IPS-18c (cell line): ENCODE data around the gene BPIFB4.

Source experiments
- H3K4me3 ChIP-seq: 2 replicates; pipeline ENCODE4 v1.7.0; 2013; ENCODE audit warnings: low read depth, mild to moderate bottlenecking, low read length, moderate library complexity; ENCODE audit not compliant: insufficient read depth
- H3K9me3 ChIP-seq: one replicate; pipeline ENCODE4 v1.6.1; 2013; ENCODE audit warnings: mild to moderate bottlenecking, low read length, moderate library complexity; ENCODE audit not compliant: control insufficient read depth, insufficient read depth

The BPIFB4 gene

GRCh38 chr20:33125983-33126382, 46.5 kb downstream of the BPIFB4 start:
- H3K4me3 ChIP-seq, result no peak overlapping the region

DNA sequence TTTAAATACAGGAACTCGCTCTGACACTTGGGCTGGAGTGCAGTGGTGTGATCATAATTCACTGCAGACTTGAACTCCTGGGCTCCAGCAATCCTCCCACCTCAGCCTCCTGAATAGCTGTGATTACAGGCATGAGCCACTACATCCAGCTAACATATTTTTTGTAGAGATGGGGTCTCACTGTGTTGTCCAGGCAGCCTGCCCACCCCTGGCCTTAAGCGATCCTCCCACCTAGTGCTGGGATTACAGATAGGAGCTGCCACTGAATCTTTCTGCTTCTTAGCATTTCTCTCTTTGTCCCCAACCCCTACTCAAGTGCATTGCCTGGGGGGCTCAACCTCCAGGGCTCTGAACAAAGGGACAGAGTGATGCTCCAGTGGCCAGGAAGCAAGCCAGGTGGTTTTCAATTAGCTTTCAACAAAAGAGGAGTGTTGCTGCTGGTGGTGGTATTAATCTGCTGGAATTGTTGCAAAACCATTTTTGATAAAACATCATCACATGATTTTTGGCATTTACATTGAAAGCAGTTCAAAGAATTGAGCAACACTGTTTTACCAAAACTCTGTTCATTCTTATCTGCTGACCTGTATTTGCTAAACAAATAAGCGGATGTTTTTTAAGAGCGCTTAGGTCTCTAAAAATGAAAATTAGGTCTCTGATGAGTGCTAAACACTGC, 48.1 kb downstream of the BPIFB4 start:
- no peaks in the 10 kb centered on the region for H3K9me3 ChIP-seq
- no peak overlapping the region for H3K4me3 ChIP-seq

More at GRCh38 chr20:33125983-33126382, 46.5 kb downstream of the BPIFB4 start:
- H3K9me3 ChIP-seq, result no peaks in the 10 kb centered on the region

GRCh38 chr20:33130568-33131061, 51.2 kb downstream of the BPIFB4 start:
- Histone ChIP-seq H3K4me3 (no peak overlapping the region), H3K9me3 (no peaks in the 10 kb centered on the region)

GRCh38 chr20:33131949-33132473, 52.6 kb downstream of the BPIFB4 start:
- Histone ChIP-seq H3K4me3 (no peak overlapping the region), H3K9me3 (no peaks in the 10 kb centered on the region)

DNA sequence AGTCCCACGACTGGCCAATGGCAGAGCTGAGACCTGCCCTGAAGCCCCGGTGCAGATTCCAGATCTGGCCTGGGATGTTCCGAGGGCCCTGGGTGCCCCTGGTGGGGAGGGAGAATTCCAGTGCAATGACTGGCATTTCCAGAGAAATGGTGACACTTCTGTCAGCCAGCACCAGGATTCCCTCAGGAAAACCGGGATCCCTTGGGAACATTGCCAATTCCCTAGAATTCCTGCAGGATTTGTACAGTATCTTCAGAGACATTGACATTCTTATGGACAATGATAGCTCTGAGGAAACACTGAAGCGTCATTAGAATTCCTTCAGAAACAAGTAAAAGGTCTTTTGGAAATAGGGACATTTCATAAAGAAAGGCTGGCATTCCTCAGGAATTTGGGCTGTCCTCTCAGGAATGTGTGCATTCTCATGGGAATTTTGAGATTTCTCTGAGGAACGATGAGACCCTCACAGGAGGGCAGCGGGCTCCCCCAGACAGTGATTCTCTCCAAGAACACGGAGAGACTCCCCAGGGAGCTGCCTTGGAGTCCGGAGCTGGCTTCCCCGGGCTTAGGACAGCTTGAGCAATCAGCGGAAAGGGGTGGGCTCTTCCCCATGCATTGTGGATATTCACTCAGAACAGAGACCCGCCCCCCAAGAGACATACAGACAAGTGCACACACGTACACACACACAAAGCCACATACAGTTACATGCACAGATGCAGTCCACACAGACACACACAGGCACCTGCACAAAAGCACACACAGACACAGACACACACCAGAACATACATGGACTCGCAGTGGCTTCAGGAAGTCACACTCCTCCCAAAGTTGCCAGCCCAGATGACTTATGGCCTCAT, 53.3 kb downstream of the BPIFB4 start:
- no peaks in the 10 kb centered on the region for H3K9me3 ChIP-seq

GRCh38 chr20:33133373-33133941, 54.0 kb downstream of the BPIFB4 start:
- Histone ChIP-seq H3K4me3 (no peak overlapping the region), H3K9me3 (no peaks in the 10 kb centered on the region)

More for the DNA sequence above, 53.3 kb downstream of the BPIFB4 start:
- H3K4me3 ChIP-seq, result no peak overlapping the region

GRCh38 chr20:33137195-33137594, 57.8 kb downstream of the BPIFB4 start:
- H3K9me3 ChIP-seq, result no peaks in the 10 kb centered on the region
- H3K4me3 ChIP-seq, result no peak overlapping the region

DNA sequence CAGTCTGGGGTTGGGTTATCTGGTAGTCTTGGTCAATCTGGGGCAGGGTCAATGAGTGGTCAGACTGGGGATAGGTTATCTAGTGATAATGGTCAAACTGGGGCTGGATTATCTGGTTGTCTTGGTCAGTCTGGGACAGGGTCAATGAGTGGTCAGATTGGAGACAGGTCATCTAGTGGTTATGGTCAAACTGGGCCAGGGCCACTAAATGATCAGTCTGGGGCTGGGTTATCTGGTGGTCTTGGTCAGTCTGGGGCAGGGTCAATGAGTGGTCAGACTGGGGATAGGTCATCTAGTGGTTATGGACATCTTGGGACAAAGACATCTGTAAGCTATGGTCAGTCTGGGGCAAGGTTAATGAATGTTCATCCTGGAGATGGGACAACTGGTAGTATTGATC, 60.0 kb downstream of the BPIFB4 start:
- H3K9me3 ChIP-seq, result no peaks in the 10 kb centered on the region
- H3K4me3 ChIP-seq, result no peak overlapping the region

DNA sequence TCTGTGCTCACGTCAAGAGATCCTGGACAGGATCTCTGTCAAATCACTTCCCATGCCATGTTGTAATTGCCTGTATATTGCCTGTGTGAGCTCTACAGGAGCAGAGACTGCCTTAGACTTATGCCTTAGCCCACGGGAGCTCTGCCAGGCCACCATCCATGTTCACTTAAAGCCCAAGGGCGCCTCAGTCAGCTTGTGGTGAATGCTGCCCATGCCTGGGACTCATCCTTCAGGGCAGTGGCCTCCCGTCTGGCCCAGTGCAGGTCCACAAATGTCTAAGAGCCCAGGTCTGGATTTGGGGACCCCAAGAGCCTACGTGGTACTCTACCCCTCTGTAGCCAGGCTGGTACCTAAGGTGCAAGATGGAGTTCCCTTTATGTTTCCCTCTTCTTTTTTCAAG, 66.1 kb downstream of the BPIFB4 start:
- no peaks in the 10 kb centered on the region for H3K9me3 ChIP-seq
- H3K4me3 ChIP-seq, result no peak overlapping the region

- Histone ChIP-seq H3K4me3 (no peak overlapping the region), H3K9me3 (no peaks in the 10 kb centered on the region)
Observed at GRCh38 chr20:33147299-33147698, 67.9 kb downstream of the BPIFB4 start.

DNA sequence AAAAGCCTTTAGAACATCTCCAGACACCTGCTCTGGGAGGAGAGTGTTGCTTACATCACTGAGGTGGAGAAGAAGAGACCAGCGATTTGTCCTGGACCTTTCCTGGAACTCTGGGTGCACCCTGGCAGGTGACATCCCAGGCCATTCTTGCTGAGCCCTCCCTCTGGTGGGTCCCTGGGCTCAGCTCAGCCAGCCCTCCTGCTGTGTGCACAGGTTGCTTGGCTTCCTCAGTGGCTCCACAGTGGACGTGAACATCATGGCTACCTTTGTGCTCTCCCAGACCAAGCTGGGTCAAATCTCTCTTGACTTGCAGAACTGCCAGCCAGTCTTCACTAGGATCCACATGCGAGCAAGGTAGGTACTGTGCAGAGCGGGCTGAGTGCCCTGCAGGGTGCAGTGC, 68.6 kb downstream of the BPIFB4 start:
- Histone ChIP-seq H3K4me3 (no peak overlapping the region), H3K9me3 (no peaks in the 10 kb centered on the region)

- no peak overlapping the region for H3K4me3 ChIP-seq
- no peaks in the 10 kb centered on the region for H3K9me3 ChIP-seq
Observed at GRCh38 chr20:33154252-33154651, 74.8 kb downstream of the BPIFB4 start.

- Histone ChIP-seq H3K9me3 (no peaks in the 10 kb centered on the region), H3K4me3 (no peak overlapping the region)
Observed at GRCh38 chr20:33158637-33159385, 79.4 kb downstream of the BPIFB4 start.

DNA sequence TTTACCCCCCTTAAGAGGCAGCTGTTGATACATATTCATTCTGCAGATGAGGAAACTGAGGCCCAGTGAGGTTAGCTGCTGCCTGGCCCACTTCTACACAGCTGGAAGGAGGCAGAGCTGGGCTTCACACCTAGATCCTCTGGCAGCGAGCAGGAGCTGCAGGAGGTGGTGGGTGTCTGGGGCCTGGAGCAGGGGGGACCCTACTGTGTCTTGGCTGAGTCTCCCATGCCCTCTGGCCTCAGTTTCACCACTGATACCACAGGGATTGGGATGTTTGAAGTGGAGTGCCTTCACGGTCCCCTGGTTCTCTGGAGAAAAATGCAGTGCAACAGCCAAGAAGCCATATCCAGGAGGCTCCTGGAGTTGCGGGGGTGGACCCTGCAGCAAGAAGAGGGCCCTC, 80.3 kb downstream of the BPIFB4 start:
- Histone ChIP-seq H3K4me3 (no peak overlapping the region), H3K9me3 (no peaks in the 10 kb centered on the region)

- H3K4me3 ChIP-seq, result no peak overlapping the region
- H3K9me3 ChIP-seq, result no peaks in the 10 kb centered on the region
Observed at GRCh38 chr20:33160681-33161080, 81.2 kb downstream of the BPIFB4 start.
